Liver (tissue), 9 donors: ENCODE measurements around the gene INSYN1. TPM values are rescaled to one million over a fixed set of nuclear protein-coding genes. Genes with fewer than 3 reads are reported as not detected.

Experiments
- DNase-seq: peaks from one replicate; pipeline ENCODE4 v3.0.0-alpha.2; 2017; ENCODE audit warnings: low spot score
- H3K27ac ChIP-seq, 2 donors: one replicate each; pipeline ENCODE4 v1.7.0; 2013; ENCODE audit warnings: inconsistent platforms in 2 of 2, low read length in 2 of 2, control low read depth in 1 of 2, low read depth in 1 of 2, mild to moderate bottlenecking in 1 of 2
- H3K27me3 ChIP-seq, 4 donors: one replicate each; pipeline versions ENCODE4 v1.6.1 to v1.7.0; 2013; ENCODE audit warnings: low read length in 3 of 4, inconsistent platforms in 1 of 4, mild to moderate bottlenecking in 1 of 4, moderate library complexity in 1 of 4; ENCODE audit not compliant: control insufficient read depth in 4 of 4, insufficient read depth in 4 of 4
- H3K36me3 ChIP-seq, 4 donors: one replicate each; pipeline versions ENCODE4 v1.6.1 to v1.7.0; 2013; ENCODE audit warnings: low read length in 3 of 4, mild to moderate bottlenecking in 3 of 4, low read depth in 1 of 4, moderate library complexity in 1 of 4; ENCODE audit not compliant: control insufficient read depth in 4 of 4, insufficient read depth in 3 of 4
- H3K4me1 ChIP-seq, 4 donors: one replicate each; pipeline versions ENCODE4 v1.6.1 to v1.7.0; 2013; ENCODE audit warnings: low read length in 3 of 4, mild to moderate bottlenecking in 3 of 4, moderate library complexity in 1 of 4; ENCODE audit not compliant: control insufficient read depth in 4 of 4, insufficient read depth in 4 of 4
- H3K4me3 ChIP-seq, 3 donors: one replicate each; pipeline versions ENCODE4 v1.6.1 to v1.7.0; 2013; ENCODE audit warnings: low read length in 3 of 3, control low read depth in 1 of 3, low read depth in 1 of 3, mild to moderate bottlenecking in 1 of 3
- H3K9ac ChIP-seq, 2 donors: one replicate each; pipeline ENCODE4 v1.7.0; 2013; ENCODE audit warnings: low read length in 2 of 2, mild to moderate bottlenecking in 2 of 2, moderate library complexity in 2 of 2, control low read depth in 1 of 2, low read depth in 1 of 2
- H3K9me3 ChIP-seq, 4 donors: one replicate each; pipeline versions ENCODE4 v1.6.1 to v1.7.0; 2013; ENCODE audit warnings: low read length in 3 of 4; ENCODE audit not compliant: control insufficient read depth in 4 of 4
- GABPA ChIP-seq, 2 donors: IDR thresholded peaks in 1 of 2; conservative IDR thresholded peaks in 1 of 2; 2 replicates each; pipeline ENCODE4 v1.6.1; 2016; ENCODE audit warnings: antibody characterized with exemption in 2 of 2, mild to moderate bottlenecking in 1 of 2, moderate library complexity in 1 of 2
- HNF4A ChIP-seq, 2 donors: conservative IDR thresholded peaks; 2 replicates each; pipeline ENCODE4 v1.6.1; 2016; ENCODE audit warnings: antibody characterized with exemption in 2 of 2, mild to moderate bottlenecking in 2 of 2
- HNF4G ChIP-seq: IDR thresholded peaks from 2 replicates; pipeline ENCODE4 v1.6.1; 2016; ENCODE audit warnings: antibody characterized with exemption
- JUND ChIP-seq, 2 donors: IDR thresholded peaks; 2 replicates each; pipeline ENCODE4 v1.6.1; 2016; ENCODE audit warnings: antibody characterized with exemption in 2 of 2
- NR2F2 ChIP-seq: IDR thresholded peaks from 2 replicates; pipeline ENCODE4 v1.6.1; 2016; ENCODE audit warnings: antibody characterized with exemption
- RAD21 ChIP-seq, 2 donors: IDR thresholded peaks; 2 replicates each; pipeline ENCODE4 v1.6.1; 2016; ENCODE audit warnings: antibody characterized with exemption in 2 of 2, mild to moderate bottlenecking in 2 of 2
- RXRA ChIP-seq, 2 donors: IDR thresholded peaks; 2 replicates each; pipeline ENCODE4 v1.6.1; 2017 to 2018; ENCODE audit warnings: antibody characterized with exemption in 2 of 2, mild to moderate bottlenecking in 1 of 2
- SP1 ChIP-seq: IDR thresholded peaks from 2 replicates; pipeline ENCODE4 v1.6.1; 2018; ENCODE audit warnings: antibody characterized with exemption, mild to moderate bottlenecking
- TAF1 ChIP-seq: conservative IDR thresholded peaks from 2 replicates; pipeline ENCODE4 v1.6.1; 2016; ENCODE audit warnings: antibody characterized with exemption, mild to moderate bottlenecking
- YY1 ChIP-seq: IDR thresholded peaks from 2 replicates; pipeline ENCODE4 v1.6.1; 2016; ENCODE audit warnings: antibody characterized with exemption, mild to moderate bottlenecking
- WGBS: extraction: QIAGEN DNeasy Blood & Tissue Kit; methylation state at CpG from one replicate; pipeline ENCODE4 v1.1.7; 2013; 5-methylcytosine and 5-hydroxymethylcytosine counted together
- polyA plus RNA-seq, 2 donors: library from polyadenylated mRNA; stranded (reverse) in 1 of 2; unstranded in 1 of 2; fragments of 200-250 nt in 1 of 2; fragments of >200 nt in 1 of 2; fragmentation: Nextera tagmentation in 1 of 2; extraction: Ambion mirVana in 1 of 2; gene quantifications; one replicate each; pipeline versions ENCODE4 v1.2.1 to v1.2.3, GENCODE V29; 2013 to 2015
- total RNA-seq, 2 donors: library from RNA; depleted of rRNA; stranded (reverse); fragments of >200 nt; gene quantifications; one replicate each; pipeline ENCODE4 v1.2.3, GENCODE V29; 2014
- TF ChIP-seq, protein P1 (sequence below): IDR thresholded peaks from 2 replicates; pipeline ENCODE4 v1.6.1; 2016; ENCODE audit warnings: antibody characterized with exemption
- TF ChIP-seq, protein P2 (sequence below): fragments of 150-350 bp; IDR thresholded peaks from 2 replicates; pipeline ENCODE4 v1.5.1; 2017; ENCODE audit warnings: improper control_type of control experiment, low read depth, low read length; ENCODE audit not compliant: missing input control
- TF ChIP-seq, protein P3 (sequence below): IDR thresholded peaks from 2 replicates; pipeline ENCODE4 v1.6.1; 2016; ENCODE audit warnings: antibody characterized with exemption, mild to moderate bottlenecking
- donor health status: healthy.
- donor health status: healthy.
- donor health status: healthy.
- donor health status: healthy.
- donor health status: healthy.

The INSYN1 gene
- total and polyA plus RNA-seq, 4 donors = 0.16 to 0.37 (median 0.25) TPM; not detected in 1

- H3K9ac ChIP-seq = no peak overlapping the region
- 84% methylated on average over 4 of the region's 4 CpGs for WGBS
- H3K9me3 ChIP-seq = no peaks in the 10 kb centered on the region
These were observed 34.5 kb downstream of the INSYN1 start for GRCh38 chr15:73718694-73719093.

DNA sequence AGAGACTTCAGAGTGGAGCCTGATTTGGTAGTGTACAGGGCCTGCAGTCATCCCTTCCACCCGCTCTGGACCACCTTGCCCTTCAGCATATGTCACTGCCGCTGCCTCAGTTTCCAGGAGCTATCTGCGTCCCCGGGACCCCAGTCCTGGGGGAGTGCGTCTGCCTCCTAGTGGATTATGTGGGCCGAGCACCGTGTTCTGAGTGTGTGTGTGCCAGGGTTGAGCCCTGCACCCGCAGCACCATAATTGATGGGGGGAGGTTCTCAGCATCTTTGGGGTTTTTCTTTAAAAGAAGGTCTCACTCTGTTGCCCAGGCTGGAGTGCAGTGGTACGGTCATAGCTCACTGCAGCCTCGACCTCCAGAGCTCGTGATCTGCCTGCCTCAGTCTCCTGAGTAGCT lies 35.3 kb downstream of the INSYN1 start:
- no peaks in the 10 kb centered on the region for H3K27me3 ChIP-seq
- no peak overlapping the region for H3K27ac ChIP-seq
- no peaks in the 10 kb centered on the region for H3K9me3 ChIP-seq
- H3K36me3 ChIP-seq = peaks cover 0 to 11% (median 2%) of the 10 kb centered on the region in 4 donors
- WGBS = 64% methylated on average over 11 of the region's 11 CpGs
- H3K9ac ChIP-seq = no peak overlapping the region
- H3K4me3 ChIP-seq = no peak overlapping the region
- DNase-seq = no peak
- TF ChIP-seq RAD21 (IDR thresholded peaks at IDR 0.05) (no peak), GABPA (IDR thresholded peaks at IDR 0.05 in 1 of 2, conservative IDR thresholded peaks at IDR 0.05 in 1 of 2) (no peak)
- TF ChIP-seq, protein P1, sequence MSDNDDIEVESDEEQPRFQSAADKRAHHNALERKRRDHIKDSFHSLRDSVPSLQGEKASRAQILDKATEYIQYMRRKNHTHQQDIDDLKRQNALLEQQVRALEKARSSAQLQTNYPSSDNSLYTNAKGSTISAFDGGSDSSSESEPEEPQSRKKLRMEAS = no peak
- TF ChIP-seq, protein P2, sequence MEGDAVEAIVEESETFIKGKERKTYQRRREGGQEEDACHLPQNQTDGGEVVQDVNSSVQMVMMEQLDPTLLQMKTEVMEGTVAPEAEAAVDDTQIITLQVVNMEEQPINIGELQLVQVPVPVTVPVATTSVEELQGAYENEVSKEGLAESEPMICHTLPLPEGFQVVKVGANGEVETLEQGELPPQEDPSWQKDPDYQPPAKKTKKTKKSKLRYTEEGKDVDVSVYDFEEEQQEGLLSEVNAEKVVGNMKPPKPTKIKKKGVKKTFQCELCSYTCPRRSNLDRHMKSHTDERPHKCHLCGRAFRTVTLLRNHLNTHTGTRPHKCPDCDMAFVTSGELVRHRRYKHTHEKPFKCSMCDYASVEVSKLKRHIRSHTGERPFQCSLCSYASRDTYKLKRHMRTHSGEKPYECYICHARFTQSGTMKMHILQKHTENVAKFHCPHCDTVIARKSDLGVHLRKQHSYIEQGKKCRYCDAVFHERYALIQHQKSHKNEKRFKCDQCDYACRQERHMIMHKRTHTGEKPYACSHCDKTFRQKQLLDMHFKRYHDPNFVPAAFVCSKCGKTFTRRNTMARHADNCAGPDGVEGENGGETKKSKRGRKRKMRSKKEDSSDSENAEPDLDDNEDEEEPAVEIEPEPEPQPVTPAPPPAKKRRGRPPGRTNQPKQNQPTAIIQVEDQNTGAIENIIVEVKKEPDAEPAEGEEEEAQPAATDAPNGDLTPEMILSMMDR = no peak
- TF ChIP-seq, protein P3, sequence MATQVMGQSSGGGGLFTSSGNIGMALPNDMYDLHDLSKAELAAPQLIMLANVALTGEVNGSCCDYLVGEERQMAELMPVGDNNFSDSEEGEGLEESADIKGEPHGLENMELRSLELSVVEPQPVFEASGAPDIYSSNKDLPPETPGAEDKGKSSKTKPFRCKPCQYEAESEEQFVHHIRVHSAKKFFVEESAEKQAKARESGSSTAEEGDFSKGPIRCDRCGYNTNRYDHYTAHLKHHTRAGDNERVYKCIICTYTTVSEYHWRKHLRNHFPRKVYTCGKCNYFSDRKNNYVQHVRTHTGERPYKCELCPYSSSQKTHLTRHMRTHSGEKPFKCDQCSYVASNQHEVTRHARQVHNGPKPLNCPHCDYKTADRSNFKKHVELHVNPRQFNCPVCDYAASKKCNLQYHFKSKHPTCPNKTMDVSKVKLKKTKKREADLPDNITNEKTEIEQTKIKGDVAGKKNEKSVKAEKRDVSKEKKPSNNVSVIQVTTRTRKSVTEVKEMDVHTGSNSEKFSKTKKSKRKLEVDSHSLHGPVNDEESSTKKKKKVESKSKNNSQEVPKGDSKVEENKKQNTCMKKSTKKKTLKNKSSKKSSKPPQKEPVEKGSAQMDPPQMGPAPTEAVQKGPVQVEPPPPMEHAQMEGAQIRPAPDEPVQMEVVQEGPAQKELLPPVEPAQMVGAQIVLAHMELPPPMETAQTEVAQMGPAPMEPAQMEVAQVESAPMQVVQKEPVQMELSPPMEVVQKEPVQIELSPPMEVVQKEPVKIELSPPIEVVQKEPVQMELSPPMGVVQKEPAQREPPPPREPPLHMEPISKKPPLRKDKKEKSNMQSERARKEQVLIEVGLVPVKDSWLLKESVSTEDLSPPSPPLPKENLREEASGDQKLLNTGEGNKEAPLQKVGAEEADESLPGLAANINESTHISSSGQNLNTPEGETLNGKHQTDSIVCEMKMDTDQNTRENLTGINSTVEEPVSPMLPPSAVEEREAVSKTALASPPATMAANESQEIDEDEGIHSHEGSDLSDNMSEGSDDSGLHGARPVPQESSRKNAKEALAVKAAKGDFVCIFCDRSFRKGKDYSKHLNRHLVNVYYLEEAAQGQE = no peak
- H3K4me1 ChIP-seq = no peaks in the 10 kb centered on the region

More at GRCh38 chr15:73718694-73719093, 34.5 kb downstream of the INSYN1 start:
- TF ChIP-seq RXRA (IDR thresholded peaks at IDR 0.05) = no peak
- TF ChIP-seq TAF1 = no peak
- no peak for TF ChIP-seq JUND (IDR thresholded peaks at IDR 0.05)
- TF ChIP-seq NR2F2 = no peak
- no peak for TF ChIP-seq HNF4A (conservative IDR thresholded peaks at IDR 0.05)
- no peak for TF ChIP-seq SP1
- TF ChIP-seq, protein P1 = no peak
- no peak for TF ChIP-seq YY1
- TF ChIP-seq, protein P3 = no peak
- TF ChIP-seq GABPA (IDR thresholded peaks at IDR 0.05 in 1 of 2, conservative IDR thresholded peaks at IDR 0.05 in 1 of 2) = no peak
- TF ChIP-seq, protein P2 = no peak
- no peak for TF ChIP-seq HNF4G
- H3K27ac ChIP-seq = no peak overlapping the region
- peaks cover 0 to 2% (median under 1%) of the 10 kb centered on the region in 4 donors for H3K36me3 ChIP-seq
- H3K27me3 ChIP-seq = no peaks in the 10 kb centered on the region
- H3K4me3 ChIP-seq = no peak overlapping the region
- no peaks in the 10 kb centered on the region for H3K4me1 ChIP-seq
- DNase-seq = no peak
